Measurements from ENCODE around the gene HELLS. TPM values are rescaled to one million over a fixed set of nuclear protein-coding genes. Genes with fewer than 3 reads are reported as not detected.
A peak's percentile ranks its signal among the peaks of the same experiment; 100 is the strongest.

The HELLS gene
- total and polyA plus RNA-seq, 10 of the 15 experiments (the other 5 are each of a cell fraction or from before 2014, with no cell fraction given), result 33.9 to 159 (median 123) TPM

DNA sequence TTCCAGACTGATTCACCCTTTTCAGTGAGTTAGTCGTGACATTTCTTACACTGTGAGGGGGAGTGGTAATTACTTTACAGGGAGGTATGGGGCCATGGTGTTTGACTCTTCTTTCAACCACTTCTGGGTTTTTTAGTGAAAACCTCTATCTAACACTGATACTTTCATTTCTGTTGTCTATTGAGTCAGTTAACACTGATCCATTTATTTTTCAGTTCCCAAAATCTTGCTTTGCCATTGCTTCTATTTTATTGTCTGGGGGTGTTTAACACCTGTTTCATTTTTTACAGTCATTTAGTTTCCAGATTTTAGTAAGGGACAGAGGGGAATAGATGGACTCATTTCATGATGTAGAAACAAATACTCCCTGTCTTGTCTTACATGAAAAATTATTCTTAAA, 61.5 kb downstream of the HELLS start (continued):
- TF ChIP-seq, protein P1, sequence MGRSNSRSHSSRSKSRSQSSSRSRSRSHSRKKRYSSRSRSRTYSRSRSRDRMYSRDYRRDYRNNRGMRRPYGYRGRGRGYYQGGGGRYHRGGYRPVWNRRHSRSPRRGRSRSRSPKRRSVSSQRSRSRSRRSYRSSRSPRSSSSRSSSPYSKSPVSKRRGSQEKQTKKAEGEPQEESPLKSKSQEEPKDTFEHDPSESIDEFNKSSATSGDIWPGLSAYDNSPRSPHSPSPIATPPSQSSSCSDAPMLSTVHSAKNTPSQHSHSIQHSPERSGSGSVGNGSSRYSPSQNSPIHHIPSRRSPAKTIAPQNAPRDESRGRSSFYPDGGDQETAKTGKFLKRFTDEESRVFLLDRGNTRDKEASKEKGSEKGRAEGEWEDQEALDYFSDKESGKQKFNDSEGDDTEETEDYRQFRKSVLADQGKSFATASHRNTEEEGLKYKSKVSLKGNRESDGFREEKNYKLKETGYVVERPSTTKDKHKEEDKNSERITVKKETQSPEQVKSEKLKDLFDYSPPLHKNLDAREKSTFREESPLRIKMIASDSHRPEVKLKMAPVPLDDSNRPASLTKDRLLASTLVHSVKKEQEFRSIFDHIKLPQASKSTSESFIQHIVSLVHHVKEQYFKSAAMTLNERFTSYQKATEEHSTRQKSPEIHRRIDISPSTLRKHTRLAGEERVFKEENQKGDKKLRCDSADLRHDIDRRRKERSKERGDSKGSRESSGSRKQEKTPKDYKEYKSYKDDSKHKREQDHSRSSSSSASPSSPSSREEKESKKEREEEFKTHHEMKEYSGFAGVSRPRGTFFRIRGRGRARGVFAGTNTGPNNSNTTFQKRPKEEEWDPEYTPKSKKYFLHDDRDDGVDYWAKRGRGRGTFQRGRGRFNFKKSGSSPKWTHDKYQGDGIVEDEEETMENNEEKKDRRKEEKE (IDR thresholded peaks at IDR 0.05), result no peak
- TF ChIP-seq RELA (IDR thresholded peaks at IDR 0.05; ENCODE audit: borderline replicate concordance, partially characterized antibody), result no peak
- TF ChIP-seq, protein P2, sequence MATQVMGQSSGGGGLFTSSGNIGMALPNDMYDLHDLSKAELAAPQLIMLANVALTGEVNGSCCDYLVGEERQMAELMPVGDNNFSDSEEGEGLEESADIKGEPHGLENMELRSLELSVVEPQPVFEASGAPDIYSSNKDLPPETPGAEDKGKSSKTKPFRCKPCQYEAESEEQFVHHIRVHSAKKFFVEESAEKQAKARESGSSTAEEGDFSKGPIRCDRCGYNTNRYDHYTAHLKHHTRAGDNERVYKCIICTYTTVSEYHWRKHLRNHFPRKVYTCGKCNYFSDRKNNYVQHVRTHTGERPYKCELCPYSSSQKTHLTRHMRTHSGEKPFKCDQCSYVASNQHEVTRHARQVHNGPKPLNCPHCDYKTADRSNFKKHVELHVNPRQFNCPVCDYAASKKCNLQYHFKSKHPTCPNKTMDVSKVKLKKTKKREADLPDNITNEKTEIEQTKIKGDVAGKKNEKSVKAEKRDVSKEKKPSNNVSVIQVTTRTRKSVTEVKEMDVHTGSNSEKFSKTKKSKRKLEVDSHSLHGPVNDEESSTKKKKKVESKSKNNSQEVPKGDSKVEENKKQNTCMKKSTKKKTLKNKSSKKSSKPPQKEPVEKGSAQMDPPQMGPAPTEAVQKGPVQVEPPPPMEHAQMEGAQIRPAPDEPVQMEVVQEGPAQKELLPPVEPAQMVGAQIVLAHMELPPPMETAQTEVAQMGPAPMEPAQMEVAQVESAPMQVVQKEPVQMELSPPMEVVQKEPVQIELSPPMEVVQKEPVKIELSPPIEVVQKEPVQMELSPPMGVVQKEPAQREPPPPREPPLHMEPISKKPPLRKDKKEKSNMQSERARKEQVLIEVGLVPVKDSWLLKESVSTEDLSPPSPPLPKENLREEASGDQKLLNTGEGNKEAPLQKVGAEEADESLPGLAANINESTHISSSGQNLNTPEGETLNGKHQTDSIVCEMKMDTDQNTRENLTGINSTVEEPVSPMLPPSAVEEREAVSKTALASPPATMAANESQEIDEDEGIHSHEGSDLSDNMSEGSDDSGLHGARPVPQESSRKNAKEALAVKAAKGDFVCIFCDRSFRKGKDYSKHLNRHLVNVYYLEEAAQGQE (IDR thresholded peaks at IDR 0.05; ENCODE audit: low read depth, low read length), result no peak
- 0 out of 2 replicates have a peak, but pooled peaks have one; percentile 54 for TF ChIP-seq CBX5 (IDR thresholded peaks at IDR 0.05; ENCODE audit: low read depth)
- no peak for TF ChIP-seq NR2C1 (IDR thresholded peaks at IDR 0.05)
- TF ChIP-seq BACH1 (IDR thresholded peaks at IDR 0.05; ENCODE audit: borderline replicate concordance), result peak; percentile 47; the same call in 1 of the 2 replicates
- peak; percentile 45 for TF ChIP-seq MEF2B (IDR thresholded peaks at IDR 0.05; ENCODE audit: partially characterized antibody, poor library complexity, severe bottlenecking)
- no peak for TF ChIP-seq CHD1 (IDR thresholded peaks at IDR 0.05; ENCODE audit: low read depth, low read length)
- no peak for TF ChIP-seq PAX5 (IDR thresholded peaks at IDR 0.05; ENCODE audit: borderline replicate concordance, low read depth, low read length)
- TF ChIP-seq, protein P3, sequence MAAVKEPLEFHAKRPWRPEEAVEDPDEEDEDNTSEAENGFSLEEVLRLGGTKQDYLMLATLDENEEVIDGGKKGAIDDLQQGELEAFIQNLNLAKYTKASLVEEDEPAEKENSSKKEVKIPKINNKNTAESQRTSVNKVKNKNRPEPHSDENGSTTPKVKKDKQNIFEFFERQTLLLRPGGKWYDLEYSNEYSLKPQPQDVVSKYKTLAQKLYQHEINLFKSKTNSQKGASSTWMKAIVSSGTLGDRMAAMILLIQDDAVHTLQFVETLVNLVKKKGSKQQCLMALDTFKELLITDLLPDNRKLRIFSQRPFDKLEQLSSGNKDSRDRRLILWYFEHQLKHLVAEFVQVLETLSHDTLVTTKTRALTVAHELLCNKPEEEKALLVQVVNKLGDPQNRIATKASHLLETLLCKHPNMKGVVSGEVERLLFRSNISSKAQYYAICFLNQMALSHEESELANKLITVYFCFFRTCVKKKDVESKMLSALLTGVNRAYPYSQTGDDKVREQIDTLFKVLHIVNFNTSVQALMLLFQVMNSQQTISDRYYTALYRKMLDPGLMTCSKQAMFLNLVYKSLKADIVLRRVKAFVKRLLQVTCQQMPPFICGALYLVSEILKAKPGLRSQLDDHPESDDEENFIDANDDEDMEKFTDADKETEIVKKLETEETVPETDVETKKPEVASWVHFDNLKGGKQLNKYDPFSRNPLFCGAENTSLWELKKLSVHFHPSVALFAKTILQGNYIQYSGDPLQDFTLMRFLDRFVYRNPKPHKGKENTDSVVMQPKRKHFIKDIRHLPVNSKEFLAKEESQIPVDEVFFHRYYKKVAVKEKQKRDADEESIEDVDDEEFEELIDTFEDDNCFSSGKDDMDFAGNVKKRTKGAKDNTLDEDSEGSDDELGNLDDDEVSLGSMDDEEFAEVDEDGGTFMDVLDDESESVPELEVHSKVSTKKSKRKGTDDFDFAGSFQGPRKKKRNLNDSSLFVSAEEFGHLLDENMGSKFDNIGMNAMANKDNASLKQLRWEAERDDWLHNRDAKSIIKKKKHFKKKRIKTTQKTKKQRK (IDR thresholded peaks at IDR 0.05; ENCODE audit: low read depth, low read length), result no peak
- no peak for TF ChIP-seq ZZZ3 (IDR thresholded peaks at IDR 0.05; ENCODE audit: control insufficient read depth, insufficient read length, low read depth)
- no peak for TF ChIP-seq SIN3A (IDR thresholded peaks at IDR 0.05; ENCODE audit: low read depth, low read length)
- peak; percentile 90 for TF ChIP-seq DPF2 (IDR thresholded peaks at IDR 0.05)
- no peak for TF ChIP-seq ZNF622 (IDR thresholded peaks at IDR 0.05)
- peak; percentile 61; the same call in 1 of the 2 replicates for TF ChIP-seq TCF12 (IDR thresholded peaks at IDR 0.05; ENCODE audit: low read depth, low read length)
- TF ChIP-seq ZSCAN29 (IDR thresholded peaks at IDR 0.05), result no peak
- TF ChIP-seq, protein P4, sequence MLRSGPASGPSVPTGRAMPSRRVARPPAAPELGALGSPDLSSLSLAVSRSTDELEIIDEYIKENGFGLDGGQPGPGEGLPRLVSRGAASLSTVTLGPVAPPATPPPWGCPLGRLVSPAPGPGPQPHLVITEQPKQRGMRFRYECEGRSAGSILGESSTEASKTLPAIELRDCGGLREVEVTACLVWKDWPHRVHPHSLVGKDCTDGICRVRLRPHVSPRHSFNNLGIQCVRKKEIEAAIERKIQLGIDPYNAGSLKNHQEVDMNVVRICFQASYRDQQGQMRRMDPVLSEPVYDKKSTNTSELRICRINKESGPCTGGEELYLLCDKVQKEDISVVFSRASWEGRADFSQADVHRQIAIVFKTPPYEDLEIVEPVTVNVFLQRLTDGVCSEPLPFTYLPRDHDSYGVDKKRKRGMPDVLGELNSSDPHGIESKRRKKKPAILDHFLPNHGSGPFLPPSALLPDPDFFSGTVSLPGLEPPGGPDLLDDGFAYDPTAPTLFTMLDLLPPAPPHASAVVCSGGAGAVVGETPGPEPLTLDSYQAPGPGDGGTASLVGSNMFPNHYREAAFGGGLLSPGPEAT (IDR thresholded peaks at IDR 0.05; ENCODE audit: low read depth), result peak; percentile 75; the same call in 1 of the 2 replicates
- peak; percentile 94 for TF ChIP-seq FOXM1 (IDR thresholded peaks at IDR 0.05; ENCODE audit: low read depth, low read length)
- no peak for TF ChIP-seq POLR2AphosphoS5 (IDR thresholded peaks at IDR 0.05; ENCODE audit: low read length)

All from GM12878 (cell line).